Activated CD4-positive, alpha-beta T cell treated with anti-CD3 and anti-CD28 coated beads, Interleukin-10, Interleukin-2, amounts not matched to agents 100 ng/mL and 50 ng/mL, durations not matched to agents 16 hours and 8 hours (primary cell): ENCODE measurements around the gene CYFIP1.

ENCODE experiments used
- DNase-seq: peaks from one replicate; pipeline ENCODE4 v3.0.0-alpha.2; 2020

CYFIP1 gene

GRCh38 chr15:22887157-22887951 is 92.8 kb downstream of the CYFIP1 start:
- DNase-seq = no peak

- no peak for DNase-seq
These were observed 95.0 kb downstream of the CYFIP1 start for GRCh38 chr15:22885120-22885519.

GRCh38 chr15:22884344-22884743 is 95.8 kb downstream of the CYFIP1 start:
- DNase-seq = peak; percentile 16

- DNase-seq = no peak
These were observed 97.0 kb downstream of the CYFIP1 start for GRCh38 chr15:22883196-22883595.

- DNase-seq = no peak
These were observed 98.3 kb downstream of the CYFIP1 start for GRCh38 chr15:22881739-22882440.

GRCh38 chr15:22880981-22881738 is 99.0 kb downstream of the CYFIP1 start:
- no peak for DNase-seq

- no peak for DNase-seq
These were observed 99.8 kb downstream of the CYFIP1 start for GRCh38 chr15:22880068-22880980.

GRCh38 chr15:22878103-22878502 is 102.1 kb downstream of the CYFIP1 start:
- no peak for DNase-seq

- no peak for DNase-seq
These were observed 102.6 kb downstream of the CYFIP1 start for GRCh38 chr15:22877607-22878006.

- DNase-seq = no peak
These were observed 103.1 kb downstream of the CYFIP1 start for GRCh38 chr15:22877117-22877516.

GRCh38 chr15:22874966-22875365 is 105.2 kb downstream of the CYFIP1 start:
- no peak for DNase-seq

GRCh38 chr15:22874256-22874655 is 105.9 kb downstream of the CYFIP1 start:
- DNase-seq = no peak

- no peak for DNase-seq
These were observed 106.3 kb downstream of the CYFIP1 start for GRCh38 chr15:22873841-22874240.

GRCh38 chr15:22872936-22873701 is 107.0 kb downstream of the CYFIP1 start:
- DNase-seq = no peak

GRCh38 chr15:22871481-22872086 is 108.6 kb downstream of the CYFIP1 start:
- DNase-seq = no peak

- no peak for DNase-seq
These were observed 109.3 kb downstream of the CYFIP1 start for GRCh38 chr15:22870865-22871264.

- DNase-seq = no peak
These were observed 110.3 kb downstream of the CYFIP1 start for GRCh38 chr15:22869856-22870255.

GRCh38 chr15:22868928-22869327 is 111.2 kb downstream of the CYFIP1 start:
- no peak for DNase-seq

GRCh38 chr15:22868495-22868894 is 111.7 kb downstream of the CYFIP1 start:
- no peak for DNase-seq

GRCh38 chr15:22867886-22868285 is 112.3 kb downstream of the CYFIP1 start:
- no peak for DNase-seq

GRCh38 chr15:22866079-22866478 is 114.1 kb downstream of the CYFIP1 start:
- DNase-seq = no peak
